ENCODE measurements around the gene CYTH2. TPM values are rescaled to one million over a fixed set of nuclear protein-coding genes. Genes with fewer than 3 reads are reported as not detected.
A peak's percentile ranks its signal among the peaks of the same experiment; 100 is the strongest.

CYTH2 gene
- total and polyA plus RNA-seq, 9 of the 15 experiments (the other 6 are each of a cell fraction or from before 2014, with no cell fraction given), result 1.8 to 45.2 (median 23.8) TPM

DNA sequence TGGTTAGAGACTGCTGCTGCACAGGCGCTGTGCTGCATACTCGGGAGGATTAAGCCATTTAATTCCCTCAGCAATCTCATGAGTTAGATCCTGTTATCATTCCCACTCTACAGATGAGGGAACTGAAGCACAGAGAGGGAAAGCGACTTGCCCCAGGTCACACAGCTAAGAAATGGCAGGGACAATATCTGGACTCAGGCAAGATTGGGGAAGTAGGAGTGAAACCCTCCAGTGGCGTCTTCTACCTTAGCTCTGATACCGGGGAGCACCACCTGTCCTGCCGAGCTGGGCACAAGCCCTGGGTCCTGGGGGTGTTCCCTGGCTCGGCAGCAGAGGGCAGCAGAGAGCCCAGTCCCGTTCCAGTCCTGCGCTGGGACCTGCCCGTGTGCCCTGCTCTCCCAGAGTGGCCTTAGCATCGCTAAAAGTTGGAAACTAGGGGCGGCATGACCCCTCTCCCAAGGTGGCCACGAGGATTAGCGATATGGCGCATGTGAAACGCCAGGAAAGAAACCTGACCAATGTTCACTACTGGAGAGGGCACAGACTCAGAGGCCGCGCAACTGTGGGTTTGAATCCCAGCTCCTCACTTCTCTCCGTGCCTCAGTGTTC, 20.5 kb downstream of the CYTH2 start (continued):
- TF ChIP-seq, protein P1, sequence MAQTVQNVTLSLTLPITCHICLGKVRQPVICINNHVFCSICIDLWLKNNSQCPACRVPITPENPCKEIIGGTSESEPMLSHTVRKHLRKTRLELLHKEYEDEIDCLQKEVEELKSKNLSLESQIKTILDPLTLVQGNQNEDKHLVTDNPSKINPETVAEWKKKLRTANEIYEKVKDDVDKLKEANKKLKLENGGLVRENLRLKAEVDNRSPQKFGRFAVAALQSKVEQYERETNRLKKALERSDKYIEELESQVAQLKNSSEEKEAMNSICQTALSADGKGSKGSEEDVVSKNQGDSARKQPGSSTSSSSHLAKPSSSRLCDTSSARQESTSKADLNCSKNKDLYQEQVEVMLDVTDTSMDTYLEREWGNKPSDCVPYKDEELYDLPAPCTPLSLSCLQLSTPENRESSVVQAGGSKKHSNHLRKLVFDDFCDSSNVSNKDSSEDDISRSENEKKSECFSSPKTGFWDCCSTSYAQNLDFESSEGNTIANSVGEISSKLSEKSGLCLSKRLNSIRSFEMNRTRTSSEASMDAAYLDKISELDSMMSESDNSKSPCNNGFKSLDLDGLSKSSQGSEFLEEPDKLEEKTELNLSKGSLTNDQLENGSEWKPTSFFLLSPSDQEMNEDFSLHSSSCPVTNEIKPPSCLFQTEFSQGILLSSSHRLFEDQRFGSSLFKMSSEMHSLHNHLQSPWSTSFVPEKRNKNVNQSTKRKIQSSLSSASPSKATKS (CRISPR knock-in tag; IDR thresholded peaks at IDR 0.05), result no peak
- TF ChIP-seq ZKSCAN8 (CRISPR knock-in tag; IDR thresholded peaks at IDR 0.05) (no peak), CREBBP (IDR thresholded peaks at IDR 0.05; ENCODE audit: low read depth, low read length) (no peak), NR2C2 (CRISPR knock-in tag; IDR thresholded peaks at IDR 0.05) (peak; percentile 56), NR2C2 (tag; IDR thresholded peaks at IDR 0.05) (no peak), ZNF431 (CRISPR knock-in tag; IDR thresholded peaks at IDR 0.05) (no peak), JUNB (CRISPR knock-in tag; conservative IDR thresholded peaks at IDR 0.05) (no peak), BRD9 (IDR thresholded peaks at IDR 0.05; ENCODE audit: low read depth, partially characterized antibody) (peak; percentile 42), RCOR1 (IDR thresholded peaks at IDR 0.05; ENCODE audit: borderline replicate concordance in 1 of 2, low read depth in 2 of 2, low read length in 2 of 2) (peak in 1 of 2 experiments; percentile 59; a peak in 2 of 4 replicates), JUN (IDR thresholded peaks at IDR 0.05; ENCODE audit: borderline replicate concordance, low read depth, low read length) (no peak; the same call in 1 of the 2 replicates), JUN (CRISPR knock-in tag; IDR thresholded peaks at IDR 0.05; ENCODE audit: borderline replicate concordance) (0 out of 2 replicates have a peak, but pooled peaks have one; percentile 38), SAP30 (IDR thresholded peaks at IDR 0.05; ENCODE audit: borderline replicate concordance, insufficient read depth, low read depth, low read length, poor library complexity, severe bottlenecking) (no peak), TEAD1 (CRISPR knock-in tag; IDR thresholded peaks at IDR 0.05) (0 out of 4 replicates have a peak, but pooled peaks of 1 of the 2 experiments have one; percentile 38), ETV5 (CRISPR knock-in tag; IDR thresholded peaks at IDR 0.05; ENCODE audit: low read depth) (no peak), RBBP5 (IDR thresholded peaks at IDR 0.05; ENCODE audit: borderline replicate concordance, insufficient read depth, low read length, poor library complexity, severe bottlenecking) (no peak), CTBP1 (IDR thresholded peaks at IDR 0.05; ENCODE audit: borderline replicate concordance) (peak; percentile 42; the same call in 1 of the 2 replicates), SMARCA5 (IDR thresholded peaks at IDR 0.05) (peak; percentile 79), HDAC2 (IDR thresholded peaks at IDR 0.05) (0 out of 2 replicates have a peak, but pooled peaks have one; percentile 34), PHF21A (IDR thresholded peaks at IDR 0.05; ENCODE audit: borderline replicate concordance, low read depth) (no peak), KLF16 (IDR thresholded peaks at IDR 0.05) (peak; percentile 60; the same call in 1 of the 2 replicates), ERF (CRISPR knock-in tag; IDR thresholded peaks at IDR 0.05) (no peak)
- TF ChIP-seq, protein P2, sequence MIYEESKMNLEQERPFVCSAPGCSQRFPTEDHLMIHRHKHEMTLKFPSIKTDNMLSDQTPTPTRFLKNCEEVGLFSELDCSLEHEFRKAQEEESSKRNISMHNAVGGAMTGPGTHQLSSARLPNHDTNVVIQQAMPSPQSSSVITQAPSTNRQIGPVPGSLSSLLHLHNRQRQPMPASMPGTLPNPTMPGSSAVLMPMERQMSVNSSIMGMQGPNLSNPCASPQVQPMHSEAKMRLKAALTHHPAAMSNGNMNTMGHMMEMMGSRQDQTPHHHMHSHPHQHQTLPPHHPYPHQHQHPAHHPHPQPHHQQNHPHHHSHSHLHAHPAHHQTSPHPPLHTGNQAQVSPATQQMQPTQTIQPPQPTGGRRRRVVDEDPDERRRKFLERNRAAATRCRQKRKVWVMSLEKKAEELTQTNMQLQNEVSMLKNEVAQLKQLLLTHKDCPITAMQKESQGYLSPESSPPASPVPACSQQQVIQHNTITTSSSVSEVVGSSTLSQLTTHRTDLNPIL (CRISPR knock-in tag; IDR thresholded peaks at IDR 0.05), result no peak
- TF ChIP-seq, protein P3, sequence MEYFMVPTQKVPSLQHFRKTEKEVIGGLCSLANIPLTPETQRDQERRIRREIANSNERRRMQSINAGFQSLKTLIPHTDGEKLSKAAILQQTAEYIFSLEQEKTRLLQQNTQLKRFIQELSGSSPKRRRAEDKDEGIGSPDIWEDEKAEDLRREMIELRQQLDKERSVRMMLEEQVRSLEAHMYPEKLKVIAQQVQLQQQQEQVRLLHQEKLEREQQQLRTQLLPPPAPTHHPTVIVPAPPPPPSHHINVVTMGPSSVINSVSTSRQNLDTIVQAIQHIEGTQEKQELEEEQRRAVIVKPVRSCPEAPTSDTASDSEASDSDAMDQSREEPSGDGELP (CRISPR knock-in tag; IDR thresholded peaks at IDR 0.05; ENCODE audit: borderline replicate concordance), result peak; percentile 53; the same call in 1 of the 2 replicates
- TF ChIP-seq, protein P4, sequence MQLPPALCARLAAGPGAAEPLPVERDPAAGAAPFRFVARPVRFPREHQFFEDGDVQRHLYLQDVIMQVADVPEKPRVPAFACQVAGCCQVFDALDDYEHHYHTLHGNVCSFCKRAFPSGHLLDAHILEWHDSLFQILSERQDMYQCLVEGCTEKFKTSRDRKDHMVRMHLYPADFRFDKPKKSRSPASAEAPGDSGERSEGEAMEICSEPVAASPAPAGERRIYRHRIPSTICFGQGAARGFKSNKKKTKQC (CRISPR knock-in tag; IDR thresholded peaks at IDR 0.05), result 0 out of 2 replicates have a peak, but pooled peaks have one; percentile 46

All from K562 (cell line).